Cardiac muscle cell (in vitro differentiated cells and primary cell): ENCODE results near the gene SCN4A. TPM values are rescaled to one million over a fixed set of nuclear protein-coding genes. Genes with fewer than 3 reads are reported as not detected.

ENCODE experiments used
- DNase-seq, 2 donors: peaks; one replicate each; pipeline versions ENCODE4 v3.0.0 to v3.0.0-alpha.2; 2010 to 2017; ENCODE audit warnings: low read depth in 1 of 2, low spot score in 1 of 2
- H3K27ac ChIP-seq: fragments of 200-600 bp; sonication (generic); 2 replicates; pipeline ENCODE4 v1.5.1; 2016
- H3K27me3 ChIP-seq: fragments of 200-600 bp; sonication (generic); 2 replicates; pipeline ENCODE4 v1.6.0; 2016; ENCODE audit warnings: control low read depth
- H3K36me3 ChIP-seq: fragments of 200-600 bp; sonication (generic); 2 replicates; pipeline ENCODE4 v1.5.1; 2016; ENCODE audit warnings: control low read depth
- H3K4me1 ChIP-seq: fragments of 200-600 bp; sonication (generic); 2 replicates; pipeline ENCODE4 v1.8.1; 2017; ENCODE audit warnings: low read depth, mild to moderate bottlenecking, mixed run types
- H3K4me3 ChIP-seq: fragments of 200-600 bp; sonication (generic); 2 replicates; pipeline ENCODE4 v1.5.1; 2016; ENCODE audit warnings: mild to moderate bottlenecking
- H3K9me3 ChIP-seq: fragments of 200-600 bp; sonication (generic); 2 replicates; pipeline ENCODE4 v1.5.1; 2017; ENCODE audit warnings: low read depth, mild to moderate bottlenecking, control low read depth
- CTCF ChIP-seq: IDR thresholded peaks from 2 replicates; pipeline ENCODE4 v1.5.1; 2012; ENCODE audit warnings: low read depth, mild to moderate bottlenecking, low read length
- polyA plus RNA-seq: library from polyadenylated mRNA; unstranded; fragments of >200 nt; fragmentation: Nextera tagmentation; extraction: Ambion mirVana; gene quantifications from 2 replicates; pipeline ENCODE4 v1.2.1, GENCODE V29; 2016
- total RNA-seq: library from RNA; depleted of rRNA; stranded (reverse); fragments of >200 nt; gene quantifications from 2 replicates; pipeline ENCODE4 v1.2.3, GENCODE V29; 2016

SCN4A gene
- total and polyA plus RNA-seq, 2 experiments from 2014 or later = 0.63 TPM; not detected in 1

GRCh38 chr17:63998721-63999679, 26.3 kb upstream of the SCN4A start:
- H3K36me3 ChIP-seq = no peaks in the 10 kb centered on the region
- H3K4me1 ChIP-seq = no peaks in the 10 kb centered on the region
- H3K27me3 ChIP-seq = peaks cover 26% of the 10 kb centered on the region
- no peak overlapping the region for H3K27ac ChIP-seq
- peak overlapping the region; percentile 70 for H3K4me3 ChIP-seq
- no peak for DNase-seq
- no peaks in the 10 kb centered on the region for H3K9me3 ChIP-seq
- TF ChIP-seq CTCF = no peak

DNA sequence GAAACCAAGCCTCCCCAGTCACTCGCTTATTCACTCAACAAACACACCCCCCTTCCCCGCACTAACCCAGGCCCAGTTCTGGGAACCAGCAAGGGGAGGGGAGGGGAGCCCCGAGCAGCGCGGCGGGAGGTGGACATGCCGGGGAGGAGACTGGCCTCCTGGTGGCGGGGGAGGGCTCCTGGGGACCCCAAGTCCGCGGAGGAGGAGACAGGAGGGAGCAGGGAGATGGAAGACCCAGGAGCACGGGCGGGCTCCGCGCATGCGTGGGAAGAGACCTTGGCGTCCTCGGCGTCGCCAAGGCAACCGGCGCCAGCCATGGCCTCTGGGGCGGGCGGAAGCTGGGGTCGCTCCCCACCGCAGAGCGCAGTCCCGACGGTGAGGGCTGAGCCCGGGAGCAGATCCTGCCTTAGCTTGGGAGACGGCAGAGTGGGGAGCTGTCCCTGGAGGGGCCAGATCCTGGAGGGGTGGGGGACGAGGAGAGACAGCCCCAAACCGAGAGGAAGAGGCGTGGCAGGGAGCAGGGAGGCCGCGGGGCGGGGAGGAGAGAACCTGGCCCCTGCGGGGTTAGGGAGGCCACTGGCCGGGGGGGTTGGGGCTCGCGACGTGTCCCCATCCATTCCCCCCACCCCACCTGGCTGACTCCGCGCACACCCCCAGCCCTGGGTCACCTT, 25.5 kb upstream of the SCN4A start, which contains the start of gene PRR29:
PRR29 (plus strand) TSS at position 302 of the 671 bp plus-strand sequence; CDS start at position 316, 14 bp downstream.
- TF ChIP-seq CTCF = no peak
- Histone ChIP-seq H3K4me1 (no peaks in the 10 kb centered on the region), H3K36me3 (no peaks in the 10 kb centered on the region), H3K4me3 (peak within 1 kb of the TSS; percentile 70), H3K9me3 (no peaks in the 10 kb centered on the region), H3K27me3 (peaks cover 34% of the 10 kb centered on the region), H3K27ac (no peak within 1 kb of the TSS)
- peak; percentile 78 to 91 for DNase-seq

DNA sequence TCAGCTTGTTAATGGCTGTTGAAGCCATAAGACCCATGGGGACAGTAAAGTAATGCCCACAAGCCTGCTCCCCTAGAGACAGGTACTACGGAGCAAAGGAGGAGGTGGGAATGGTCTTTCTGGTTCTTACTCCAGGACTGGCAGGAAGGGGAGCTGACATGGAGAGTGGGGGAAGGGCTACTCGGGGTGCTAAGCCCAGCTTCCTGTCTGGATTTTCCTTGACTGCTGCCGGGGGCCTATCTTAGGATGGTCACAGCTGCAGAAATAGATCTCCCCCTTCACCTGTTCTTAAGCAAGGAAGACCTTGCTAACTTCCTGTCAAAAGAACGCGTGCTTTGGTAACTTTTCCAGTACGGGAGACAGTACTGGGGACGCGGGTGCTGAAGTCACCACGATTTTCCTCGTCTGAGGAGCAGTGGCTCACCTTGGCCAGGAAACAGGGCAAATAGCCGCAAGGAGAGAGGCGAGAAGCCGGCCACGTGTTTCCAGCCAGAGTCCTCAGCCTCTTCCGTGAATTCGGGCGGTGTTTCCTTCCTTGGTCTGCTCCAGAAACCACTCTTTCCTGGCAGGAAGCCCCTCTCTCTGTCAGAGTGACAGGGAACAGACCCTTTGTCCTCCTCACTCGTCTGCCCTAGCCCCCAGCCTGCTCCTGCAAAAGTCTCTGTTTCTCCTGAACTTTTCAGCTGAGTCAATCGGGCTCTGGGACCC, 24.8 kb upstream of the SCN4A start:
- no peak overlapping the region for H3K27ac ChIP-seq
- no peaks in the 10 kb centered on the region for H3K9me3 ChIP-seq
- peak; percentile 5 to 36 for DNase-seq
- H3K36me3 ChIP-seq = no peaks in the 10 kb centered on the region
- H3K4me3 ChIP-seq = peak overlapping the region; percentile 70
- TF ChIP-seq CTCF = no peak
- peaks cover 39% of the 10 kb centered on the region for H3K27me3 ChIP-seq
- no peaks in the 10 kb centered on the region for H3K4me1 ChIP-seq

DNA sequence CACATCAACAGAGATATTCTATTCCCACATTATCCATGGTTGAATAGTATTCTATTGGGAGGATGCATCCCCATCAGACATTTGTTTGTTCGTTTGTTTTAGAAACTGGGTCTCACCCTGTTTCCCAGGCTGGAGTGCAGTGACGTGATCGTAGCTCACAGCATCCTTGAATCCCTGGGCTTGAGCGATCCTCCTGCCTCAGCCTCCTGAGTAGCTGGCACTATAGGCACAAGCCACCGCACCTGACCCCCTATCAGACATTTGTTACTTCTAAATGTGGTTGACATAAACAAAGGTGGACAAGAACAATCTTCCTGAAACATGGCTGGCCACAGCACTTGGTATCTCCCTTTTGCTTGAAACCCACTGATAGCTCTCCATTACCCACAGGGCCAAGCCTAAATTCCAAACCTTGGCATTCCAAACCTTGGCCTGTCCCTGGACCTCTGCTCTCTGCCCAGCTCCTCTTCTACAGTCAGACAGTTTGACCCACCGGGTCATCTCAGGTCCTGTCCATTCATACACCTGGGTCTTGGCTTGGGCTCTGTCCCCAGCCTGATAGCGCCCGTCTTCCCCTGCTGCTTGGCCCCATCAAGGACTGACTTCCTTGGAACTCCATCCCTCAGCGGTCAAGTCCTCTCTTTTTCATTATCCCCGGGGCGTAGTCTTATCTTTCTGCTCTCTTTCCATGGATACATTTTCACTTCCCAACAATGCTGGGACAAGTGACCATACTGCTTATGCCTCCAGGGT, 23.9 kb upstream of the SCN4A start:
- Histone ChIP-seq H3K36me3 (no peaks in the 10 kb centered on the region), H3K27me3 (peaks cover 48% of the 10 kb centered on the region), H3K27ac (no peak overlapping the region), H3K4me1 (no peaks in the 10 kb centered on the region), H3K9me3 (no peaks in the 10 kb centered on the region), H3K4me3 (no peak overlapping the region)
- no peak for TF ChIP-seq CTCF
- DNase-seq = no peak

GRCh38 chr17:63995626-63996025, 22.9 kb upstream of the SCN4A start:
- no peaks in the 10 kb centered on the region for H3K36me3 ChIP-seq
- H3K4me3 ChIP-seq = no peak overlapping the region
- H3K4me1 ChIP-seq = peaks cover 1% of the 10 kb centered on the region
- no peak for TF ChIP-seq CTCF
- peaks cover 49% of the 10 kb centered on the region for H3K27me3 ChIP-seq
- no peak for DNase-seq
- H3K27ac ChIP-seq = no peak overlapping the region
- no peaks in the 10 kb centered on the region for H3K9me3 ChIP-seq
